ENCODE measurements around the gene GRHPR. TPM values are rescaled to one million over a fixed set of nuclear protein-coding genes. Genes with fewer than 3 reads are reported as not detected.

The GRHPR gene
- total RNA-seq, 1 experiment from 2014 or later = 80.7 TPM

- no peak for TF ChIP-seq PREB (CRISPR knock-in tag; IDR thresholded peaks at IDR 0.05; ENCODE audit: borderline replicate concordance)
Measured at GRCh38 chr9:37398464-37399025, 24.0 kb upstream of the GRHPR start (continued).

DNA sequence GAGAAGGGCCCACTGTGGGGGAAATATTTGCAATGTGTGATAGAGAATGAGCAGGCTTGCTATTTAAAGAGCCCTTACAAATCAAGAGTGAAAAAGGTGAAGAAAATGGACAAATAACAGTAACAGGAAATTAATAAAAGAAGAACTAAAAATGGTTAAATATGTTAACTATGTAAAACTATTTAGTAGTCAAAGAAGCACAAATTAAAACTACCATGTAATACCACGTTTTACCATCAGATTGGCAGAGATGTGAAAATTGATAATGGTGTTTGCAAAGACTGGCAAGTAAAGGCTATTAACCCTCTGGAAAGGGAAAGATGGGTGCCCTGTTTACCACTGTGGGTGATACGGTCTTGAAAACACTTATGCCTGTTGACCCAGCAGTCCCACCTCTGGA lies 23.2 kb upstream of the GRHPR start:
- Mint-ChIP-seq H3K27ac (no peak overlapping the region), H3K4me3 (no peak overlapping the region), H3K9me3 (peaks cover 6% of the 10 kb centered on the region; the same call in 1 of the 2 replicates), H3K27me3 (ENCODE audit: low read depth) (no peaks in the 10 kb centered on the region), H3K36me3 (no peaks in the 10 kb centered on the region), H3K4me1 (0 out of 2 replicates have a peak, but pooled peaks cover 3% of the 10 kb centered on the region)
- CTCF ChIA-PET = interaction anchor here (0.6 to 0.8 kb wide), 2 partner anchors 9 to 11 kb away, joined by 3 to 4 read pairs; no protein-coding TSS in a partner anchor
- TF ChIP-seq IRF2 (CRISPR knock-in tag; IDR thresholded peaks at IDR 0.05; ENCODE audit: borderline replicate concordance, low read depth) = no peak
- no peak for TF ChIP-seq TCF7 (CRISPR knock-in tag; IDR thresholded peaks at IDR 0.05; ENCODE audit: low read depth)
- no peak for TF ChIP-seq USF2 (CRISPR knock-in tag; IDR thresholded peaks at IDR 0.05)
- TF ChIP-seq ERG (CRISPR knock-in tag; IDR thresholded peaks at IDR 0.05) = no peak
- no peak for TF ChIP-seq ETV6 (CRISPR knock-in tag; IDR thresholded peaks at IDR 0.05)
- no peak for TF ChIP-seq MXD4 (CRISPR knock-in tag; IDR thresholded peaks at IDR 0.05; ENCODE audit: borderline replicate concordance)
- TF ChIP-seq KAT7 (CRISPR knock-in tag; IDR thresholded peaks at IDR 0.05; ENCODE audit: borderline replicate concordance) = no peak
- no peak for TF ChIP-seq ZMAT4 (CRISPR knock-in tag; IDR thresholded peaks at IDR 0.05)
- TF ChIP-seq NR1H2 (CRISPR knock-in tag; IDR thresholded peaks at IDR 0.05) = no peak
- no peak for TF ChIP-seq E2F4 (CRISPR knock-in tag; IDR thresholded peaks at IDR 0.05; ENCODE audit: borderline replicate concordance, low read depth)
- no peak for TF ChIP-seq JAZF1 (CRISPR knock-in tag; IDR thresholded peaks at IDR 0.05)
- TF ChIP-seq NR2C2 (CRISPR knock-in tag; IDR thresholded peaks at IDR 0.05) = no peak
- TF ChIP-seq TEAD1 (CRISPR knock-in tag; IDR thresholded peaks at IDR 0.05) = no peak
- TF ChIP-seq ZNF416 (CRISPR knock-in tag; IDR thresholded peaks at IDR 0.05) = no peak
- no peak for TF ChIP-seq MYBL2 (CRISPR knock-in tag; IDR thresholded peaks at IDR 0.05)
- ATAC-seq (no peak), DNase-seq (ENCODE audit: low spot score) (no peak)
- POLR2A ChIA-PET = no interaction called here

- DNase-seq (ENCODE audit: low spot score) (no peak), ATAC-seq (no peak)
- Mint-ChIP-seq H3K9me3 (no peaks in the 10 kb centered on the region), H3K4me3 (no peak overlapping the region), H3K27ac (no peak overlapping the region), H3K4me1 (peaks cover 8% of the 10 kb centered on the region; the same call in 1 of the 2 replicates), H3K36me3 (no peaks in the 10 kb centered on the region), H3K27me3 (ENCODE audit: low read depth) (no peaks in the 10 kb centered on the region)
- TF ChIP-seq E2F4 (CRISPR knock-in tag; IDR thresholded peaks at IDR 0.05; ENCODE audit: borderline replicate concordance, low read depth) = no peak
- TF ChIP-seq, protein P1, sequence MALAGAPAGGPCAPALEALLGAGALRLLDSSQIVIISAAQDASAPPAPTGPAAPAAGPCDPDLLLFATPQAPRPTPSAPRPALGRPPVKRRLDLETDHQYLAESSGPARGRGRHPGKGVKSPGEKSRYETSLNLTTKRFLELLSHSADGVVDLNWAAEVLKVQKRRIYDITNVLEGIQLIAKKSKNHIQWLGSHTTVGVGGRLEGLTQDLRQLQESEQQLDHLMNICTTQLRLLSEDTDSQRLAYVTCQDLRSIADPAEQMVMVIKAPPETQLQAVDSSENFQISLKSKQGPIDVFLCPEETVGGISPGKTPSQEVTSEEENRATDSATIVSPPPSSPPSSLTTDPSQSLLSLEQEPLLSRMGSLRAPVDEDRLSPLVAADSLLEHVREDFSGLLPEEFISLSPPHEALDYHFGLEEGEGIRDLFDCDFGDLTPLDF (CRISPR knock-in tag; IDR thresholded peaks at IDR 0.05) = no peak
- no peak for TF ChIP-seq SP1 (CRISPR knock-in tag; conservative IDR thresholded peaks at IDR 0.05)
- ChIA-PET CTCF (interaction anchor here (0.6 to 1.9 kb wide), 2 partner anchors 21 to 409 kb away, joined by 3 to 6 read pairs; no protein-coding TSS in a partner anchor), POLR2A (no interaction called here)
Measured at GRCh38 chr9:37404590-37404989, 17.9 kb upstream of the GRHPR start.

All from WTC11 (cell line).